ENCODE measurements around the gene FNDC3B.

FNDC3B gene

DNA sequence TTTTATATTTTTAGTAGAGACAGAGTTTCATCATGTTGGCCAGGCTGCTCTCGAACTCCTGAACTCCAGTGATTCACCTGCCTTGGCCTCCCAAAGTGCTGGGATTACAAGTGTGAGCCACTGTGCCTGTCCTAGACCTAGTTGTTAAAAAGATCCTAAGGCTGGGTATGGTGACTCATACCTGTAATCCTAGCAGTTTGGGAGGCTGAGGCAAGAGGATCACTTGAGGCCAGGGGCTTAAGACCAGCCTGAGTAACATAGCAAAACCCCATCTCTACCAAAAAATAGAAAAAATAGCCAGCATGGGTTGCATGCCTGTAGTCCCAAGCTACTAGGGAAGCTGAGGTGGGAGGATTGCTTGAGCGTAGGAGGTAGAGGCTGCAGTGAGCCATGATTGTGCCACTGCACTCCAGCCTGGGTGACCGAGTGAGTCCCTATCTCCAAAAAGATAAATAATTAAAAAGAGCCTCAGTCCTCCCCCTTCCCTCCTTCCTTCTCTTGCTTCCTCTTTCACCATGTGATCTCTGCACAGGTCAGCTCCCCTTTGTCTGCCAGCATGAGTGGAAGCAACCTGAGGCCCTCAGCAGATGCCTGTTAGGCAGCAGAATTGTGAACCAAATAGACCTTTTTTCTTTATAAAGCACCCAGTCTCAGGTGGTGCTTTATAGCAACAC is 9.8 kb upstream of the FNDC3B start:
- no peaks in the 10 kb centered on the region for H3K27me3 ChIP-seq (replicated peaks; ENCODE audit: insufficient read depth, low read length)
- DNase-seq = no peak
- H3K4me1 ChIP-seq (ENCODE audit: low read length) = no peaks in the 10 kb centered on the region
- H3K79me2 ChIP-seq (ENCODE audit: low read length) = no peaks in the 10 kb centered on the region
- no peaks in the 10 kb centered on the region for H3F3A ChIP-seq (ENCODE audit: insufficient read depth, low read length)
- no peak overlapping the region for H2AFZ ChIP-seq (ENCODE audit: low read length)
- H3K9me2 ChIP-seq (replicated peaks; ENCODE audit: insufficient read depth, low read length) = no peaks in the 10 kb centered on the region
- H3K9ac ChIP-seq (ENCODE audit: low read length) = no peak overlapping the region
- TF ChIP-seq EZH2phosphoT487 (IDR thresholded peaks at IDR 0.05; ENCODE audit: low read length) (no peak), EZH2 (optimal IDR thresholded peaks at IDR 0.05; ENCODE audit: low read depth, low read length) (no peak)
- TF ChIP-seq, protein P1, sequence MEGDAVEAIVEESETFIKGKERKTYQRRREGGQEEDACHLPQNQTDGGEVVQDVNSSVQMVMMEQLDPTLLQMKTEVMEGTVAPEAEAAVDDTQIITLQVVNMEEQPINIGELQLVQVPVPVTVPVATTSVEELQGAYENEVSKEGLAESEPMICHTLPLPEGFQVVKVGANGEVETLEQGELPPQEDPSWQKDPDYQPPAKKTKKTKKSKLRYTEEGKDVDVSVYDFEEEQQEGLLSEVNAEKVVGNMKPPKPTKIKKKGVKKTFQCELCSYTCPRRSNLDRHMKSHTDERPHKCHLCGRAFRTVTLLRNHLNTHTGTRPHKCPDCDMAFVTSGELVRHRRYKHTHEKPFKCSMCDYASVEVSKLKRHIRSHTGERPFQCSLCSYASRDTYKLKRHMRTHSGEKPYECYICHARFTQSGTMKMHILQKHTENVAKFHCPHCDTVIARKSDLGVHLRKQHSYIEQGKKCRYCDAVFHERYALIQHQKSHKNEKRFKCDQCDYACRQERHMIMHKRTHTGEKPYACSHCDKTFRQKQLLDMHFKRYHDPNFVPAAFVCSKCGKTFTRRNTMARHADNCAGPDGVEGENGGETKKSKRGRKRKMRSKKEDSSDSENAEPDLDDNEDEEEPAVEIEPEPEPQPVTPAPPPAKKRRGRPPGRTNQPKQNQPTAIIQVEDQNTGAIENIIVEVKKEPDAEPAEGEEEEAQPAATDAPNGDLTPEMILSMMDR (IDR thresholded peaks at IDR 0.05; ENCODE audit: low read length) = no peak
- no peak overlapping the region for H3K27ac ChIP-seq (ENCODE audit: low read length)
- H3K4me3 ChIP-seq (ENCODE audit: low read length) = no peak overlapping the region
- H3K9me3 ChIP-seq (replicated peaks; ENCODE audit: insufficient read depth, low read length) = no peaks in the 10 kb centered on the region
- H4K20me1 ChIP-seq (ENCODE audit: insufficient read depth, low read length) = no peaks in the 10 kb centered on the region
- no peaks in the 10 kb centered on the region for H3K36me3 ChIP-seq (replicated peaks; ENCODE audit: insufficient read depth, low read length)
- no peak overlapping the region for H3K4me2 ChIP-seq (ENCODE audit: low read depth, low read length)

DNA sequence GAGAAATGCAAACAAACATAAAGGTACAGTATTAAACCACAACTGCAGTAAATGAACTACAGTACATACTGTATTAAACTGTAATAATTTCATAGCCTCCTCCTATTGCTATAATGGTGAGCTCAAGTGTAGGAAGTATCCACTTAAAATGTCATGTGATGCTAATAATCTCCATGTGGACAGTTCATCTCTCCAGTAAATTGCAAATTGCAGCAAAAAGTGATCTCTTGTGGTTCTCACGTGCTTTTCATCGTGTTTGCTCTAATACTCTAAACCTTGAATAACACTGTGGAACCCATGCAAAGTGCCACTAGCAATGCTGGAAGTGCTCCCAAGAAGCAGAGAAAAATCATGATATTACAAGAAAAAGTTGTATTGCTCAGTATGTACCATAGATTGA is 9.2 kb upstream of the FNDC3B start:
- H3K4me3 ChIP-seq (ENCODE audit: low read length) = no peak overlapping the region
- no peaks in the 10 kb centered on the region for H4K20me1 ChIP-seq (ENCODE audit: insufficient read depth, low read length)
- H3K79me2 ChIP-seq (ENCODE audit: low read length) = no peaks in the 10 kb centered on the region
- H3K9ac ChIP-seq (ENCODE audit: low read length) = no peak overlapping the region
- H3K4me2 ChIP-seq (ENCODE audit: low read depth, low read length) = no peak overlapping the region
- no peak overlapping the region for H2AFZ ChIP-seq (ENCODE audit: low read length)
- DNase-seq = no peak
- TF ChIP-seq EZH2phosphoT487 (IDR thresholded peaks at IDR 0.05; ENCODE audit: low read length) = no peak
- no peak for TF ChIP-seq EZH2 (optimal IDR thresholded peaks at IDR 0.05; ENCODE audit: low read depth, low read length)
- TF ChIP-seq, protein P1 (IDR thresholded peaks at IDR 0.05; ENCODE audit: low read length) = no peak
- H3K4me1 ChIP-seq (ENCODE audit: low read length) = peaks cover 4% of the 10 kb centered on the region
- H3K36me3 ChIP-seq (replicated peaks; ENCODE audit: insufficient read depth, low read length) = no peaks in the 10 kb centered on the region
- H3K27ac ChIP-seq (ENCODE audit: low read length) = no peak overlapping the region
- H3K27me3 ChIP-seq (replicated peaks; ENCODE audit: insufficient read depth, low read length) = no peaks in the 10 kb centered on the region
- H3F3A ChIP-seq (ENCODE audit: insufficient read depth, low read length) = no peaks in the 10 kb centered on the region
- no peaks in the 10 kb centered on the region for H3K9me2 ChIP-seq (replicated peaks; ENCODE audit: insufficient read depth, low read length)
- H3K9me3 ChIP-seq (replicated peaks; ENCODE audit: insufficient read depth, low read length) = no peaks in the 10 kb centered on the region

DNA sequence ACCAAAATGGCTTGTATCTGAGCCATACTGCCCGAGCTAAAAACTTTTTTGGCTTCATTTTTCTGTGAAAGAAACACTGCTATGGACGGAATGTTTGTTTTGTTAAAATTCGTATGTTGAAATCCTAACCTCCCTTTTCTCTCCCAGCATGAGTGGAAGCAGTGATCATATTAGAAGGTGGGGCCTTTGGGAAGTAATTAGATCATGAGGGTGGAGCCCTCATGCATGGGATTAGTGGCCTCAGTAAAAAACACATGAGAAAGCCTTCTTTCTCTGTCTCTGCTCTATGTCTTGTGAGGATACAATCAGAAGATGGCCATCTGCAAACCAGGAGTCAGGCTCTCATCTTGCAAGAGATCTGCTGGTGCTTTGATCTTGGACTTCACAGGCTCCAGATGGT is 7.4 kb upstream of the FNDC3B start:
- Histone ChIP-seq H3K27me3 (replicated peaks; ENCODE audit: insufficient read depth, low read length) (no peaks in the 10 kb centered on the region), H3K36me3 (replicated peaks; ENCODE audit: insufficient read depth, low read length) (no peaks in the 10 kb centered on the region), H4K20me1 (ENCODE audit: insufficient read depth, low read length) (no peaks in the 10 kb centered on the region), H3K4me2 (ENCODE audit: low read depth, low read length) (no peak overlapping the region), H3F3A (ENCODE audit: insufficient read depth, low read length) (peaks cover 4% of the 10 kb centered on the region; the same call in 1 of the 2 replicates), H3K9me3 (replicated peaks; ENCODE audit: insufficient read depth, low read length) (no peaks in the 10 kb centered on the region), H3K27ac (ENCODE audit: low read length) (no peak overlapping the region), H3K4me1 (ENCODE audit: low read length) (peaks cover 18% of the 10 kb centered on the region), H2AFZ (ENCODE audit: low read length) (no peak overlapping the region), H3K9me2 (replicated peaks; ENCODE audit: insufficient read depth, low read length) (no peaks in the 10 kb centered on the region), H3K4me3 (ENCODE audit: low read length) (no peak overlapping the region), H3K9ac (ENCODE audit: low read length) (no peak overlapping the region), H3K79me2 (ENCODE audit: low read length) (no peaks in the 10 kb centered on the region)
- TF ChIP-seq EZH2phosphoT487 (IDR thresholded peaks at IDR 0.05; ENCODE audit: low read length) = no peak
- no peak for TF ChIP-seq EZH2 (optimal IDR thresholded peaks at IDR 0.05; ENCODE audit: low read depth, low read length)
- TF ChIP-seq, protein P1 (IDR thresholded peaks at IDR 0.05; ENCODE audit: low read length) = no peak
- no peak for DNase-seq
